ENCODE data around the gene SMO. TPM values are rescaled to one million over a fixed set of nuclear protein-coding genes. Genes with fewer than 3 reads are reported as not detected.
"Not testable (repeated sequence)": the region's sequence is repeated elsewhere in the genome, so short reads cannot be mapped to it uniquely, and the experiment has no call there.

The SMO gene
- total RNA-seq, 2 donors from 2014 or later: 75.5 to 76.2 TPM

DNA sequence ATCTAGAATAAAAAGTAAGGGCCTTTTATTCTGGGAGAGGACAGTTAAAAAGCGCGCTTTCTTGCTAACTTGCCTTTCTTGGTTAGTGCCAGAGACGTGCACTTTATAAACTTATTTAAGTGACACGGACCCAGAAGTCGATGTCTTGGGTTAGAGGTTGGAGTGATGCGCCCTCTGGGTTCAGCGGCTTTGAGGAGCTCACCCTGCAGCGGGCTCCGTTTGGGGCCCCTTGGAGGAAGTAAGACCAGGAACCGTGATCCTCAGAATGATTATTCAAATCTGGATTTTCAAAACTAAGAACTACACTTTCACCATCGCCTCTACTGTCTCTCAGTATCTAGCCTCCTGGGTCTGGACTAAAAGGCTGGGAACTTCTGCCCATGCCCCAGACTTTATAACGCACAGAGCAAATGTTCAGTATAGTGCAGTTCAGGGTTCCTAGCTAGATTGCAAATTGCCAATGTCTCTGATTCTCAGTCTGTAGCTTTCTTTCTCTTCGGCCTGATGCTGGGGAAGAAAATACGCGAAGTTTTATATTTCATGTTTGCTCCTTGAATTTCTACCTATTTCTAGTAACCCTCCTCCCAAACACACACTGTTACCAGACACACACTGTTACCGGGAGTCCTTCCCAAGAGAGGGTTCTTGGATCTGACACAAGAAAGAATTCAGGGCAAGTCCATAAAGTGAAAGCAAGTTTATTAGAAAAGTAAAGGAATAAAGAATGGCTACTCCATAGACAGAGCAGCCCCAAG lies 18.6 kb upstream of the SMO start:
- H3K36me3 Mint-ChIP-seq (ENCODE audit: low read depth): peaks cover 14% of the 10 kb centered on the region
- DNase-seq: peak; percentile 70
- peak overlapping the region; percentile 41 for H3K9ac ChIP-seq (ENCODE audit: extremely low read depth, low read length, poor library complexity, severe bottlenecking)

GRCh38 chr7:129170441-129171021 lies 17.9 kb upstream of the SMO start:
- Histone ChIP-seq H3K4me3 (ENCODE audit: low read length) (no peak overlapping the region), H3K9me3 (ENCODE audit: control insufficient read depth, low read length) (no peaks in the 10 kb centered on the region), H3K27me3 (ENCODE audit: control insufficient read depth, insufficient read depth, low read length, poor library complexity, severe bottlenecking) (peaks cover 4% of the 10 kb centered on the region), H3K27ac (ENCODE audit: low read depth, low read length) (no peak overlapping the region), H3K9ac (ENCODE audit: extremely low read depth, low read length, poor library complexity, severe bottlenecking) (no peak overlapping the region), H3K4me1 (ENCODE audit: control insufficient read depth, insufficient read depth, low read length) (peaks cover 7% of the 10 kb centered on the region), H3K36me3 (ENCODE audit: control insufficient read depth, insufficient read depth, low read length) (no peaks in the 10 kb centered on the region)
- peak overlapping the region; percentile 87 for H3K27ac Mint-ChIP-seq
- H3K36me3 Mint-ChIP-seq (ENCODE audit: low read depth): peaks cover 9% of the 10 kb centered on the region
- H3K4me1 Mint-ChIP-seq: peaks cover 25% of the 10 kb centered on the region
- peaks cover 5% of the 10 kb centered on the region for H3K27me3 Mint-ChIP-seq (ENCODE audit: insufficient read depth)
- peak; percentile 80 for DNase-seq
- H3K9me3 Mint-ChIP-seq: peaks cover 4% of the 10 kb centered on the region
- 38 to 61% methylated on average over 10 to 11 of the region's 11 CpGs for WGBS, 2 experiments (ENCODE audit: insufficient coverage in 1 of 2, insufficient read length in 1 of 2)
- H3K4me3 Mint-ChIP-seq: peak overlapping the region; percentile 51
- TF ChIP-seq CTCF (conservative IDR thresholded peaks at IDR 0.05): no peak

More for the DNA sequence above, 18.6 kb upstream of the SMO start:
- peak overlapping the region; percentile 5 for H3K27ac ChIP-seq (ENCODE audit: low read depth, low read length)
- 52 to 65% methylated on average over 14 to 16 of the region's 16 CpGs for WGBS, 2 experiments (ENCODE audit: insufficient coverage in 1 of 2, insufficient read length in 1 of 2)
- peak overlapping the region; percentile 49 for H3K4me3 ChIP-seq (ENCODE audit: low read length)
- H3K9me3 ChIP-seq (ENCODE audit: control insufficient read depth, low read length): no peaks in the 10 kb centered on the region
- H3K4me1 ChIP-seq (ENCODE audit: control insufficient read depth, insufficient read depth, low read length): peaks cover 7% of the 10 kb centered on the region
- peaks cover 5% of the 10 kb centered on the region for H3K27me3 Mint-ChIP-seq (ENCODE audit: insufficient read depth)
- H3K4me1 Mint-ChIP-seq: peaks cover 25% of the 10 kb centered on the region
- no peak for TF ChIP-seq CTCF (conservative IDR thresholded peaks at IDR 0.05)
- H3K27me3 ChIP-seq (ENCODE audit: control insufficient read depth, insufficient read depth, low read length, poor library complexity, severe bottlenecking): peaks cover 4% of the 10 kb centered on the region
- H3K4me3 Mint-ChIP-seq: peak overlapping the region; percentile 51
- H3K9me3 Mint-ChIP-seq: peaks cover 4% of the 10 kb centered on the region
- H3K27ac Mint-ChIP-seq: peak overlapping the region; percentile 87
- peaks cover 6% of the 10 kb centered on the region for H3K36me3 ChIP-seq (ENCODE audit: control insufficient read depth, insufficient read depth, low read length)

DNA sequence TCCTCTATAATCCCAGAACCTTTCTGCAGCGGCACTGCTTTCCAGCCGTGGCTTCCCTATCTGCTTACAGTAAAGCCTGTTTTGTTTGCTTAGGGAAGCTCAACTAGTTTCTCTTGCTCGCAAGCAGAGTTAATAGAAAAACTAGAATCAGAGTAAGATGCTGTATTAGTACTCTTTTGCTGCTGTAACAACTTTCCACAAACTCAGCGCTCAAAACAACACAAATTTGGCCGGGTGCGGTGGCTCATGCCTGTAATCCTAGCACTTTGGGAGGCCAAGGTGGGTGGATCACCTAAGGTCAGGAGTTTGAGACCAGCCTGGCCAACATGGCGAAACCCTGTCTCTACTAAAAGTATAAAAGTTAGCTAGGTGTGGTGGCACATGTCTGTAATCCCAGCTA lies 14.6 kb upstream of the SMO start:
- WGBS, 2 experiments (ENCODE audit: insufficient coverage in 1 of 2, insufficient read length in 1 of 2): 91 to 95% methylated on average over 6 to 7 of the region's 7 CpGs
- not testable (repeated sequence) for H3K4me3 ChIP-seq (ENCODE audit: low read length); H3K9ac ChIP-seq (ENCODE audit: extremely low read depth, low read length, poor library complexity, severe bottlenecking); H3K36me3 ChIP-seq (ENCODE audit: control insufficient read depth, insufficient read depth, low read length); H3K4me1 ChIP-seq (ENCODE audit: control insufficient read depth, insufficient read depth, low read length); H3K9me3 Mint-ChIP-seq; H3K36me3 Mint-ChIP-seq (ENCODE audit: low read depth); DNase-seq; H3K27me3 ChIP-seq (ENCODE audit: control insufficient read depth, insufficient read depth, low read length, poor library complexity, severe bottlenecking); H3K27ac Mint-ChIP-seq; H3K27ac ChIP-seq (ENCODE audit: low read depth, low read length); H3K4me3 Mint-ChIP-seq; H3K9me3 ChIP-seq (ENCODE audit: control insufficient read depth, low read length)
- Mint-ChIP-seq H3K27me3 (ENCODE audit: insufficient read depth) (peaks cover 10% of the 10 kb centered on the region), H3K4me1 (peaks cover 16% of the 10 kb centered on the region)

Measured in endodermal cell (in vitro differentiated cells).